SH-SY5Y (cell line): ENCODE measurements around the gene CACNG4.

Experiments
- GATA2 ChIP-seq: IDR thresholded peaks from 2 replicates; pipeline ENCODE4 v1.6.1; 2011; ENCODE audit warnings: mild to moderate bottlenecking, low read depth, low read length
- GATA3 ChIP-seq: IDR thresholded peaks from 2 replicates; pipeline ENCODE4 v1.6.1; 2011; ENCODE audit warnings: low read depth, mild to moderate bottlenecking, low read length, moderate library complexity

DNA sequence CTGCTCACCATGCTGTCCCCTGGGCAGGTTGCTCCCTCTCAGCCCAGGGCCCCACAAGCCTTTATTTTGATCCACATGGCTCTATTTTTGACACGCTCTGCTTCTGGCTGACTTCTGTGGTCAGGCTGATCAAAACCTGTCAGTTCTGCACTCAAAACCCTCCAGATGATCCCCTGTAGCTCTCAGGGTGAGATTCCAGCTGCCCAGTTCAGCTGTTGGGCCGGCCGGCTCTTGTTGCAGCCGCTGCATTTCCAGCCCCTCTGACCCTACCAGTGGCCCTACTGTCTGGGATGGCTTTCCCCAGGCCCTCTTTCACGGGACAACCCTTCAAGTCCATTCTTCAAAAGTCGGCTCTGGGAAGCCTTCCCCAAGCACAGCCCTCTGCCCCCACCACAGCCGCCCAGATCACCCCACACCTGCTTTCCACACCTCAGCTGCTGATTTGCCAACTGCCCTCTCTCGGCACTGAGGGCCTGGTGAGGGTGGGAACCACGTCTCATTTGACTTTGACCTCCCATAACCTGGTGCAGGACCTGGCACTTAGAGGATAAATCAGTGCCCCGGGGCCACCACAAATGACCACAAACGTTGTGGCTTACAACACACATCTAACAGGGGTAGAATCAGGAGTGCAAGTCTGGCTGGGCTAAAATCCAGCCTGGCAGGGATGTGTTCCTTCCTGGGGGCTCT, 16.3 kb upstream of the CACNG4 start:
- TF ChIP-seq GATA2 (no peak), GATA3 (no peak)
